Measurements from ENCODE around the gene MYO5C. TPM values are rescaled to one million over a fixed set of nuclear protein-coding genes. Genes with fewer than 3 reads are reported as not detected.

The MYO5C gene
- total RNA-seq, 4 donors from 2014 or later = 6.4 to 23.5 (median 13.9) TPM

DNA sequence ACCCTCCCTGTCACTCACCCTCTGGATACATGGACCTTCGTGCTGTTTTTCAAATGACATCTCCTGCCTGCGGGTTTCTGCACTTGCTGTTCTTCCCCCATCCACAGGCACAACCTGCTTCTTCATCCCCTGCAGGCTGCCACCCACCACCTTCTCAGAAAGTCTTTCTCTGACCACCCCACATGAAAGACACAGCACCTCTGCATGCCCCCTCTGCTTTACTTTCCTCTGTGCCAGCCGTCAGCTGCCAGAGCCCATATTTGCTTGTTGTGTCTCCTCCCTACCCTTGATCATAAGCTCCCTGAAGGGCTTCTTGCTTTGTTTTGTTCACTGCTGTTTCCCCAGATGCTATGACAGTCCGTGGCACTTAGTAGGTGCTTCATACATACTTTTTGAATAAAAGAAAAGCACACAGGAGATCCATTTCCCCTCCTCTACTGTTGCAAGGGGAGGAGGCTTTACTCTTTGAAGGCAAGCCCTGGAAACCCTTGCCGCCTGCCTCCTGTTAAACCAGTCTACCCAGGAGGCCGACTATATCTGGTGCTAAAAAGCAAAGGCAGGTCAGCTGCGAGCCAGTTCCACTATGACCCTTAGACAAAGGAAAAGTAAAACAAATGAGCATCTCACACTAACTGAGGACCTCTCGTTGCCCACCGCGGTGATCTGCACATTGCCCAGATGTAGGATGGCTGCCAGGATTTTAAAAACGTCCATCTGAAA, 31.9 kb downstream of the MYO5C start:
- DNase-seq (ENCODE audit: low spot score in 2 of 2) = no peak
- intact Hi-C loops (cut with DNase I; ENCODE audit: low total_unique reads) = no loop called here
- WGBS, 2 donors = 77% methylated on average over 11 of the region's 11 CpGs
- no peak overlapping the region for H3K4me3 ChIP-seq (ENCODE audit: low read depth, poor library complexity, severe bottlenecking)
- TF ChIP-seq CTCF (IDR thresholded peaks at IDR 0.05) (no peak), POLR2A (IDR thresholded peaks at IDR 0.05) (no peak)

GRCh38 chr15:52262364-52262763, 33.2 kb downstream of the MYO5C start:
- TF ChIP-seq POLR2A (IDR thresholded peaks at IDR 0.05) (no peak), CTCF (IDR thresholded peaks at IDR 0.05) (no peak)
- no peak for DNase-seq (ENCODE audit: low spot score in 2 of 2)
- intact Hi-C loops (cut with DNase I; ENCODE audit: low total_unique reads) = no loop called here
- H3K4me3 ChIP-seq (ENCODE audit: low read depth, poor library complexity, severe bottlenecking) = no peak overlapping the region
- 64 to 90% methylated on average over 5 of the region's 5 CpGs for WGBS, 2 donors

DNA sequence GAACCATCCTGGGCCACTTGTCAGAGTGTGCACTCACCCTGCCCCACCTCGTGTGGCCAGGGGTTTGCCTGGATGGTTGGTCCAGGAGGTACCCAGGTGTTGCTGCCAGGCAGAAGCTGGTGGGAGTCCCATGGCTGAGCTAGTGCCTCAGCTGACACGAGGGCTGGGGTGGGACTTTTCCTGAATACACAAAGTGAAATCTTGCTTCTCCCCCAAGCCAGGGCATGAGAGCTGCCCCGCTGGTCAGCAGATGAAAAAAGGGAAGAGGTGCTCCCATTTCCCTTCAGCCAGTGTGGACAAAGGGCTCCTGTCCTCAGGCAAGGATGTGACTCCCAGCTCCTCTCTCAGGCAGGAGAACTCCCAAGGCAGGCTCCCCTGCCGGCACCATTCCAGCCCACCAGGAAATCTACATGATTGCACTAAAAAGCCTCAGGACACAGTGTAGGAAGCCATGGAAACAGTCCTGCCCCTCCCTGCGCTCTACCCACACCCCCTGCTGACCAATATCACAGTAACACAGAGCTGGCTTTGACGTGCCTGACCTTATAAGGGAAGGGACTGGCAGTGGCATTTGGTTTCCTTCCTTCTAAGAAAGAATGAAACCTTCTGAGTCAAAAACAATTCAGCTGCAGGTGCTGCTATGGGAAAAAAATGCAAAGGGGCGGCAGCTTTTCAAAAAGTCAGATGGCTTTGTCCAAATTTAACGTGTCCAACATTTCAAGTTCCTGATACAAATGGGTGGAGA, 33.9 kb downstream of the MYO5C start:
- DNase-seq (ENCODE audit: low spot score in 2 of 2) = peak; percentile 67 to 92
- intact Hi-C loops (cut with DNase I; ENCODE audit: low total_unique reads) = no loop called here
- no peak overlapping the region for H3K4me3 ChIP-seq (ENCODE audit: low read depth, poor library complexity, severe bottlenecking)
- no peak for TF ChIP-seq CTCF (IDR thresholded peaks at IDR 0.05)
- TF ChIP-seq POLR2A (IDR thresholded peaks at IDR 0.05) = no peak
- 22 to 41% methylated on average over 7 of the region's 8 CpGs for WGBS, 2 donors

- H3K4me3 ChIP-seq (ENCODE audit: low read depth, poor library complexity, severe bottlenecking) = no peak overlapping the region
- DNase-seq (ENCODE audit: low spot score in 2 of 2) = no peak
- TF ChIP-seq CTCF (IDR thresholded peaks at IDR 0.05) = no peak
- TF ChIP-seq POLR2A (IDR thresholded peaks at IDR 0.05) = no peak
- 95 to 99% methylated on average over 7 to 8 of the region's 10 CpGs for WGBS, 2 donors
- intact Hi-C loops (cut with DNase I; ENCODE audit: low total_unique reads) = no loop called here
Observed at GRCh38 chr15:52261026-52261425, 34.6 kb downstream of the MYO5C start.

DNA sequence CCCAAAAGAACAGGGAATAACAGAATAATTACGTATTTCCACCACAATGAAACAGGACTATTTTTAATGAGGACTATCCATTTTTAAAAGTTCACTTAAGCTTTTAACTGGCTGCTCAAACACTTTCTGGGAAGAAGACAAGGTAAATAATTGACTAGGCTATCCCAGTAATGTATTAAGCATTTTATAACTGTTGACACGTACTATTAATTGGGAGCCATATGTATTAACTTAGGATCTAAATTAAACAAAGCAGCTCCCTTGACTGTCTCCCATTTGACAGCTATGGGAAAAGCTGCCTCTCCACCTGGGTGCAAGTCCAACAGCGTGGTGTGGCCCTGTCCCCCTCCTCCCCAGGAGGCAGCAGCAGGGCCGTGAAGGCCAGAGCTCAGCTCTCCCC, 36.1 kb downstream of the MYO5C start:
- TF ChIP-seq CTCF (IDR thresholded peaks at IDR 0.05) = no peak
- no peak for TF ChIP-seq POLR2A (IDR thresholded peaks at IDR 0.05)
- no peak for DNase-seq (ENCODE audit: low spot score in 2 of 2)

More for the DNA sequence above, 36.1 kb downstream of the MYO5C start:
- intact Hi-C loops (cut with DNase I; ENCODE audit: low total_unique reads) = loop anchor here (10.0 kb wide), 1 partner anchor 475 kb away; no protein-coding TSS in a partner anchor
- 79 to 91% methylated on average over 4 of the region's 4 CpGs for WGBS, 2 donors
- no peak overlapping the region for H3K4me3 ChIP-seq (ENCODE audit: low read depth, poor library complexity, severe bottlenecking)
